ENCODE results near the gene CAV3.

GRCh38 chr3:8759038-8759707 lies 25.6 kb downstream of the CAV3 start:
- no peak for TF ChIP-seq CTCF (conservative IDR thresholded peaks at IDR 0.05)
- no peak for TF ChIP-seq ZFX (IDR thresholded peaks at IDR 0.05)
